ENCODE measurements around the gene MGST3.
"Not testable (repeated sequence)": the region's sequence is repeated elsewhere in the genome, so short reads cannot be mapped to it uniquely, and the experiment has no call there.

MGST3 gene

GRCh38 chr1:165701922-165702321 is 70.9 kb downstream of the MGST3 start:
- DNase-seq: not testable (repeated sequence)

DNA sequence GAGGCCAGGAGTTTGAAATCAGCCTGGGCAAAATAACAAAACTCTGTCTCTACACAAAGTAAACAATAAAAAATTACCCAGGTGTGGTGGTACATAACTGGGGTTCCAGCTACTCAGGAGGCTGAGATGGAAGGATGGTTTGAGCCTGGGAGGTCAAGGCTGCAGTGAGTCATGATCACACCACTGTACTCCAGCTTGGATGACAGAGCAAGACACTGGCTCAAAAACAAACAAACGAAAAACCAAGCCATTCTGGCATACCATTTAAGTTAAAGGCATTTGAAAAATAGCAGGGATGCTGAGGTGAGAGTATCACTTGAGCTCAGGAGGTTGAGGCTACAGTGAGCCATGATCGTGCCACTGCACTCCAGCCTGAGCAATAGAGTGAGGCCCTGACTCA is 72.6 kb downstream of the MGST3 start:
- no peak for DNase-seq
